ENCODE data around the gene CFAP20DC.
"Not testable (repeated sequence)": the region's sequence is repeated elsewhere in the genome, so short reads cannot be mapped to it uniquely, and the experiment has no call there.

Gene CFAP20DC

GRCh38 chr3:58725326-58725853, 324.4 kb downstream of the CFAP20DC start:
- DNase-seq = no peak

GRCh38 chr3:58724336-58724735, 325.5 kb downstream of the CFAP20DC start:
- no peak for DNase-seq

- DNase-seq = no peak
These were observed 326.7 kb downstream of the CFAP20DC start for GRCh38 chr3:58723173-58723572.

- no peak for DNase-seq
These were observed 327.3 kb downstream of the CFAP20DC start for GRCh38 chr3:58722561-58722960.

- DNase-seq = no peak
These were observed 329.3 kb downstream of the CFAP20DC start for GRCh38 chr3:58720526-58720925.

- no peak for DNase-seq
These were observed 330.1 kb downstream of the CFAP20DC start for GRCh38 chr3:58719684-58720083.

- no peak for DNase-seq
These were observed 336.0 kb downstream of the CFAP20DC start for GRCh38 chr3:58713715-58714401.

- no peak for DNase-seq
These were observed 338.0 kb downstream of the CFAP20DC start for GRCh38 chr3:58711871-58712270.

GRCh38 chr3:58708983-58709382, 340.8 kb downstream of the CFAP20DC start:
- not testable (repeated sequence) for DNase-seq

GRCh38 chr3:58708116-58708791, 341.6 kb downstream of the CFAP20DC start:
- no peak for DNase-seq

GRCh38 chr3:58707390-58707930, 342.4 kb downstream of the CFAP20DC start:
- no peak for DNase-seq

- DNase-seq = no peak
These were observed 343.2 kb downstream of the CFAP20DC start for GRCh38 chr3:58706395-58707167.

GRCh38 chr3:58704745-58705144, 345.1 kb downstream of the CFAP20DC start:
- no peak for DNase-seq

GRCh38 chr3:58704304-58704703, 345.5 kb downstream of the CFAP20DC start:
- DNase-seq = not testable (repeated sequence)

GRCh38 chr3:58698246-58698645, 351.6 kb downstream of the CFAP20DC start:
- DNase-seq = no peak

- no peak for DNase-seq
These were observed 352.3 kb downstream of the CFAP20DC start for GRCh38 chr3:58697561-58697960.

- not testable (repeated sequence) for DNase-seq
These were observed 353.0 kb downstream of the CFAP20DC start for GRCh38 chr3:58696813-58697212.

- no peak for DNase-seq
These were observed 353.7 kb downstream of the CFAP20DC start for GRCh38 chr3:58696093-58696492.

- not testable (repeated sequence) for DNase-seq
These were observed 354.5 kb downstream of the CFAP20DC start for GRCh38 chr3:58695284-58695683.

- no peak for DNase-seq
These were observed 355.6 kb downstream of the CFAP20DC start for GRCh38 chr3:58693940-58694850.

- no peak for DNase-seq
These were observed 357.3 kb downstream of the CFAP20DC start for GRCh38 chr3:58692484-58692883.

All from T1000 (cell line).